Natural killer cell (primary cell): ENCODE results near the gene SCAMP4. TPM values are rescaled to one million over a fixed set of nuclear protein-coding genes. Genes with fewer than 3 reads are reported as not detected.

ENCODE experiments used
- ATAC-seq, 3 donors: fragments of 150-1000 bp in 2 of 3; fragments of 200-7000 bp in 1 of 3; cut with Tn5 transposase; 1 replicate in 1 of 3; 2 replicates in 2 of 3; pipeline ENCODE4 v1.10.0; 2021; ENCODE audit warnings: mild to moderate bottlenecking in 2 of 3, moderate library complexity in 2 of 3
- DNase-seq, 2 donors: peaks; one replicate each; pipeline versions ENCODE4 v3.0.0 to v3.0.0-alpha.2; 2013 to 2021; ENCODE audit warnings: mixed read lengths in 1 of 2
- H3K27ac ChIP-seq: one replicate; pipeline ENCODE4 v1.5.1; 2013; ENCODE audit warnings: mild to moderate bottlenecking, low read length
- H3K27me3 ChIP-seq: one replicate; pipeline ENCODE4 v1.6.1; 2013; ENCODE audit warnings: low read length; ENCODE audit not compliant: control insufficient read depth, insufficient read depth
- H3K36me3 ChIP-seq: one replicate; pipeline ENCODE4 v1.6.1; 2013; ENCODE audit warnings: low read length; ENCODE audit not compliant: control insufficient read depth, insufficient read depth
- H3K4me1 ChIP-seq: one replicate; pipeline ENCODE4 v1.6.1; 2013; ENCODE audit warnings: low read length; ENCODE audit not compliant: control insufficient read depth, insufficient read depth
- H3K4me3 ChIP-seq: one replicate; pipeline ENCODE4 v1.5.1; 2013; ENCODE audit warnings: low read length
- H3K9me3 ChIP-seq: one replicate; pipeline ENCODE4 v1.6.1; 2013; ENCODE audit warnings: low read length; ENCODE audit not compliant: control insufficient read depth, insufficient read depth
- H3K27ac Mint-ChIP-seq, 2 donors: one replicate each; pipeline ENCODE4 v1.8.0; 2022; ENCODE audit warnings: mild to moderate bottlenecking in 2 of 2, mixed read lengths in 2 of 2, moderate library complexity in 1 of 2
- H3K27me3 Mint-ChIP-seq, 2 donors: one replicate each; pipeline ENCODE4 v1.8.0; 2022; ENCODE audit warnings: low read depth in 2 of 2, mixed read lengths in 2 of 2
- H3K36me3 Mint-ChIP-seq: one replicate; pipeline ENCODE4 v1.8.0; 2022; ENCODE audit warnings: mixed read lengths
- H3K4me1 Mint-ChIP-seq, 2 donors: one replicate each; pipeline ENCODE4 v1.8.0; 2022; ENCODE audit warnings: mixed read lengths in 2 of 2
- H3K4me3 Mint-ChIP-seq: one replicate; pipeline ENCODE4 v1.8.0; 2022; ENCODE audit warnings: mild to moderate bottlenecking, moderate library complexity, mixed read lengths
- H3K9me3 Mint-ChIP-seq, 2 donors: one replicate each; pipeline ENCODE4 v1.8.0; 2022; ENCODE audit warnings: mixed read lengths in 2 of 2
- WGBS: methylation state at CpG from one replicate; pipeline ENCODE4 v1.1.7; 2013; ENCODE audit warnings: missing lambda C conversion rate; ENCODE audit not compliant: insufficient coverage; 5-methylcytosine and 5-hydroxymethylcytosine counted together
- intact Hi-C: fragments of 100-400 bp; cut with micrococcal nuclease; formaldehyde crosslinking; loops from one replicate; pipeline ENCODE4 v1.14.2; 2022
- total RNA-seq, 4 donors: library from RNA; stranded (reverse); fragments of 120-200 nt in 1 of 4; gene quantifications; one replicate each; pipeline versions ENCODE4 v1.2.3 to v1.2.4, GENCODE V29; 2013 to 2022
- TF ChIP-seq, protein P1 (sequence below): fragments of 200-600 bp; IDR thresholded peaks from one replicate; pipeline ENCODE4 v1.8.0; 2022; ENCODE audit warnings: antibody characterized with exemption

Gene SCAMP4
- total RNA-seq, 3 donors from 2014 or later (not counting 1 experiment from before 2014, with no cell fraction given), result 43.1 to 53.7 (median 46.9) TPM

DNA sequence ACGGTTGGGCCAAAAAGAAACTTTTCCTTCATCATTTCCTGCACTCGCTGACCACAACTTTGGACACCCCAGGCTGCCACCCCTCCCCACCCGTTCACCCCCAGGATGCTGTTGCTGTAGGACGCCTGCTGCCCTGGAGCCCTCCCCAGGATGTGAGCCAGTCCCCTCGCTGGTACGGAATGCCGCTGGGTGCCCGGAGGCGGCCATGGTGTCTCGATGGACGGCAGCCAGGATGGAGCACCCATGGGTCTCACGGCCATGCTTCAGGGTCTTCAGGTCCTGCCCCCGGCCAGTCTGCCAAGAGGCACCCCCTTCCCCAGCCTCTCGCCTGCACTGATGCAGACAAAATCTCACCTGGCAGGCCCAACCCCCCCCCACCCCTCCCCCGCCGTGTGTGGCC is 20.3 kb downstream of the SCAMP4 start:
- no peak for ATAC-seq
- intact Hi-C loops, result loop anchor here (5.0 kb wide), 2 partner anchors 42 to 92 kb away; partner anchors contain the start of gene BTBD2
- Histone ChIP-seq H3K4me1 (peaks cover 30% of the 10 kb centered on the region), H3K27ac (no peak overlapping the region), H3K4me3 (no peak overlapping the region), H3K9me3 (no peaks in the 10 kb centered on the region), H3K27me3 (no peaks in the 10 kb centered on the region), H3K36me3 (peaks cover 13% of the 10 kb centered on the region)
- TF ChIP-seq, protein P1, sequence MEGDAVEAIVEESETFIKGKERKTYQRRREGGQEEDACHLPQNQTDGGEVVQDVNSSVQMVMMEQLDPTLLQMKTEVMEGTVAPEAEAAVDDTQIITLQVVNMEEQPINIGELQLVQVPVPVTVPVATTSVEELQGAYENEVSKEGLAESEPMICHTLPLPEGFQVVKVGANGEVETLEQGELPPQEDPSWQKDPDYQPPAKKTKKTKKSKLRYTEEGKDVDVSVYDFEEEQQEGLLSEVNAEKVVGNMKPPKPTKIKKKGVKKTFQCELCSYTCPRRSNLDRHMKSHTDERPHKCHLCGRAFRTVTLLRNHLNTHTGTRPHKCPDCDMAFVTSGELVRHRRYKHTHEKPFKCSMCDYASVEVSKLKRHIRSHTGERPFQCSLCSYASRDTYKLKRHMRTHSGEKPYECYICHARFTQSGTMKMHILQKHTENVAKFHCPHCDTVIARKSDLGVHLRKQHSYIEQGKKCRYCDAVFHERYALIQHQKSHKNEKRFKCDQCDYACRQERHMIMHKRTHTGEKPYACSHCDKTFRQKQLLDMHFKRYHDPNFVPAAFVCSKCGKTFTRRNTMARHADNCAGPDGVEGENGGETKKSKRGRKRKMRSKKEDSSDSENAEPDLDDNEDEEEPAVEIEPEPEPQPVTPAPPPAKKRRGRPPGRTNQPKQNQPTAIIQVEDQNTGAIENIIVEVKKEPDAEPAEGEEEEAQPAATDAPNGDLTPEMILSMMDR, result no peak
- no peak overlapping the region for H3K4me3 Mint-ChIP-seq
- no peaks in the 10 kb centered on the region for H3K9me3 Mint-ChIP-seq
- DNase-seq, result no peak
- WGBS, result 88% methylated on average over 13 of the region's 16 CpGs
- H3K27me3 Mint-ChIP-seq, result no peaks in the 10 kb centered on the region
- H3K27ac Mint-ChIP-seq, result no peak overlapping the region
- no peaks in the 10 kb centered on the region for H3K36me3 Mint-ChIP-seq
- peaks cover 9 to 23% of the 10 kb centered on the region in 2 donors for H3K4me1 Mint-ChIP-seq

DNA sequence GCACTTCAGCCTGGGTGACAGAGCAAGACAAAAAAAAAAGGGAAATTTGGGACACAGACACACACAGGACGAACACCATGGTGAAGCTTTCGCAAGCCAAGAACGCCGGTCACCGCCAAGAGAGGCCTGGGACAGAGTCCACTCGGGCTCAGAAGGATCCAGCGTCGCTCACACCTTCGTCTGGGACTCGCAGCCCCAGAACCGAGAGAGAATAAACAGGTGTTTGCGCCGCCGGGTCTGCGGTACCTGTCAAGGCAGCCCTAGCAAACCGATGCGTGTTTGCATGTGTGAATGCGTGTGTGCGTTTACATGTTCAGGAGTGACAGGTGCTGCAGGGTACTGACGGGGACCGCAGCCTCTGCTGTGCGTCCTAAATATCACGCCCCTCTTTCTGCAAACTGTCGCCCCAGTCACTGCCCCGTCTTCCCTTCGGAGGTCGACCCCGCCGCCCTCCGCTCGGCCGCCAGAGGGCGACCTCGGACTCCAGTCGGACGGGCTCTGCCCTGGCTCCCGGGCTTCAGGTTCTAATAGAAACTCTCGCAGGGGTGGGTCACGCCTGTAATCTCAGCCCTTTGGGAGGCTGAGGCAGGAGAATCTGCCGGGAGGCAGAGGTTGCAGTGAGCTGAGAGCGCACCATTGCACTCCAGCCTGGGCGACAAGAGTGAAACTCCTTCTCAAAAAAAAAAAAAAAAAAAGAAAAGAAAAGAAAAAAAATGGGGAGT is 24.0 kb downstream of the SCAMP4 start:
- peak; percentile 94 for ATAC-seq
- Histone ChIP-seq H3K4me3 (peak overlapping the region; percentile 42), H3K27me3 (no peaks in the 10 kb centered on the region), H3K4me1 (peaks cover 37% of the 10 kb centered on the region), H3K27ac (no peak overlapping the region), H3K36me3 (peaks cover 7% of the 10 kb centered on the region), H3K9me3 (no peaks in the 10 kb centered on the region)
- TF ChIP-seq, protein P1, result peak; percentile 93
- intact Hi-C loops, result loop anchor here (5.0 kb wide), 2 partner anchors 38 to 88 kb away; partner anchors contain the start of gene BTBD2
- H3K9me3 Mint-ChIP-seq, result no peaks in the 10 kb centered on the region
- peak; percentile 87 to 89 for DNase-seq
- no peaks in the 10 kb centered on the region for H3K36me3 Mint-ChIP-seq
- peak overlapping the region; percentile 92 for H3K4me3 Mint-ChIP-seq
- H3K27me3 Mint-ChIP-seq, result peaks cover 0 to 3% of the 10 kb centered on the region in 2 donors
- 20% methylated on average over 40 of the region's 42 CpGs for WGBS
- H3K27ac Mint-ChIP-seq, result peak overlapping the region; percentile 68 to 74
- H3K4me1 Mint-ChIP-seq, result peaks cover 9 to 32% of the 10 kb centered on the region in 2 donors

DNA sequence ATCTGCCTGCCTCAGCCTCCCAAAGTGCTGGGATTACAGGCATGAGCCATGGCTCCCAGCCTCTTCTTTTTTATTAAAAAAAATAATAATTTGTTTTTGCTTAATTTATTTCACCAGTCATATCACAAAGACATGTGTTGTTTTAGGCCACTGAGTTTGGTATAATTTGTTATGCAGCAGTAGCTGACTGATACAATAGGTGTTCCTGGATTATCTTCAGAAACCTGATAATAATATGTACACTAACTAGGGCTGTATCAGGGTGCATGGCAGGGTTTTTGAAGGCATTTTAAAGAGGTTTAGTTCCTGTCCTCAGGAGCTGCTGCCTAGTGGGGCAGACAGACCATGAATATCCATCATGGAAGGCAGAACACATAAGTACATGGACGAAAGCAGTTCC is 26.2 kb downstream of the SCAMP4 start:
- no peak overlapping the region for H3K27ac Mint-ChIP-seq
- no peaks in the 10 kb centered on the region for H3K36me3 ChIP-seq
- no peak overlapping the region for H3K4me3 Mint-ChIP-seq
- TF ChIP-seq, protein P1, result no peak
- H3K4me1 ChIP-seq, result peaks cover 37% of the 10 kb centered on the region
- no peaks in the 10 kb centered on the region for H3K9me3 ChIP-seq
- WGBS, result 100% methylated on average over 1 of the region's 1 CpG
- H3K4me1 Mint-ChIP-seq, result peaks cover 14 to 40% of the 10 kb centered on the region in 2 donors
- peaks cover 0 to 3% of the 10 kb centered on the region in 2 donors for H3K27me3 Mint-ChIP-seq
- ATAC-seq (no peak), DNase-seq (no peak)
- H3K9me3 Mint-ChIP-seq, result no peaks in the 10 kb centered on the region
- intact Hi-C loops, result no loop called here
- no peak overlapping the region for H3K4me3 ChIP-seq
- no peaks in the 10 kb centered on the region for H3K36me3 Mint-ChIP-seq
- no peaks in the 10 kb centered on the region for H3K27me3 ChIP-seq
- no peak overlapping the region for H3K27ac ChIP-seq
